HS-27A (cell line): Measurements from ENCODE around the gene PTGS1.
"Not testable (repeated sequence)": the region's sequence is repeated elsewhere in the genome, so short reads cannot be mapped to it uniquely, and the experiment has no call there.

Experiments
- DNase-seq: peaks from one replicate; pipeline ENCODE4 v3.0.0-alpha.2; 2012; ENCODE audit warnings: low read depth, missing footprints

The PTGS1 gene

GRCh38 chr9:122398371-122398924 is 27.6 kb downstream of the PTGS1 start:
- DNase-seq: no peak

GRCh38 chr9:122401896-122402295 is 31.1 kb downstream of the PTGS1 start:
- no peak for DNase-seq

- DNase-seq: peak; percentile 72
These were observed 31.6 kb downstream of the PTGS1 start for GRCh38 chr9:122402403-122402871.

- no peak for DNase-seq
These were observed 32.0 kb downstream of the PTGS1 start for GRCh38 chr9:122402874-122403273.

- DNase-seq: no peak
These were observed 32.7 kb downstream of the PTGS1 start for GRCh38 chr9:122403381-122404000.

- not testable (repeated sequence) for DNase-seq
These were observed 34.7 kb downstream of the PTGS1 start for GRCh38 chr9:122405304-122406069.

GRCh38 chr9:122406070-122406890 is 35.5 kb downstream of the PTGS1 start:
- DNase-seq: no peak

GRCh38 chr9:122414108-122414507 is 43.3 kb downstream of the PTGS1 start:
- DNase-seq: not testable (repeated sequence)

- DNase-seq: no peak
These were observed 47.2 kb downstream of the PTGS1 start for GRCh38 chr9:122418016-122418415.

GRCh38 chr9:122420315-122420714 is 49.5 kb downstream of the PTGS1 start:
- DNase-seq: no peak

GRCh38 chr9:122425087-122425486 is 54.3 kb downstream of the PTGS1 start:
- no peak for DNase-seq

- no peak for DNase-seq
These were observed 55.9 kb downstream of the PTGS1 start for GRCh38 chr9:122426723-122427122.

- DNase-seq: no peak
These were observed 71.7 kb downstream of the PTGS1 start for GRCh38 chr9:122442568-122442967.

- no peak for DNase-seq
These were observed 73.4 kb downstream of the PTGS1 start for GRCh38 chr9:122444041-122444733.
